HG02943 (cell line): ENCODE measurements around the gene CNOT10.
"Not testable (repeated sequence)": the region's sequence is repeated elsewhere in the genome, so short reads cannot be mapped to it uniquely, and the experiment has no call there.

Source experiments
- ATAC-seq: cut with Tn5 transposase; IDR thresholded peaks from one replicate; pipeline ENCODE4 v1.9.1; 2021; ENCODE audit warnings: mild to moderate bottlenecking, low read depth, moderate library complexity; ENCODE audit not compliant: unreplicated experiment

CNOT10 gene

GRCh38 chr3:32684800-32685542, at the start of gene CNOT10:
TSS of gene CNOT10 (plus strand) at chr3:32685188. CDS start at chr3:32685461, 273 bp downstream.
- ATAC-seq, result peak; percentile 96

- no peak for ATAC-seq
Observed at GRCh38 chr3:32640939-32641338, 44.0 kb upstream of the CNOT10 start.

- ATAC-seq, result no peak
Observed at GRCh38 chr3:32641356-32641755, 43.6 kb upstream of the CNOT10 start.

- no peak for ATAC-seq
Observed at GRCh38 chr3:32643354-32643753, 41.6 kb upstream of the CNOT10 start.

- ATAC-seq, result no peak
Observed at GRCh38 chr3:32643816-32644215, 41.2 kb upstream of the CNOT10 start.

GRCh38 chr3:32644380-32644779, 40.6 kb upstream of the CNOT10 start:
- no peak for ATAC-seq

GRCh38 chr3:32646761-32647160, 38.2 kb upstream of the CNOT10 start:
- ATAC-seq, result no peak

- ATAC-seq, result not testable (repeated sequence)
Observed at GRCh38 chr3:32652337-32653100, 32.5 kb upstream of the CNOT10 start.

GRCh38 chr3:32655167-32655566, 29.8 kb upstream of the CNOT10 start:
- no peak for ATAC-seq

GRCh38 chr3:32660634-32661033, 24.4 kb upstream of the CNOT10 start:
- no peak for ATAC-seq

- no peak for ATAC-seq
Observed at GRCh38 chr3:32662647-32663046, 22.3 kb upstream of the CNOT10 start.

- ATAC-seq, result not testable (repeated sequence)
Observed at GRCh38 chr3:32664630-32665075, 20.3 kb upstream of the CNOT10 start.

GRCh38 chr3:32667072-32667582, 17.9 kb upstream of the CNOT10 start:
- ATAC-seq, result no peak

GRCh38 chr3:32669226-32669625, 15.8 kb upstream of the CNOT10 start:
- ATAC-seq, result not testable (repeated sequence)

GRCh38 chr3:32673730-32674129, 11.3 kb upstream of the CNOT10 start:
- not testable (repeated sequence) for ATAC-seq

GRCh38 chr3:32675164-32675563, 9.8 kb upstream of the CNOT10 start:
- ATAC-seq, result no peak

GRCh38 chr3:32675650-32676049, 9.3 kb upstream of the CNOT10 start:
- ATAC-seq, result no peak

- ATAC-seq, result no peak
Observed at GRCh38 chr3:32681811-32682210, 3.2 kb upstream of the CNOT10 start.

- ATAC-seq, result no peak
Observed at GRCh38 chr3:32684029-32684799, 774 bp upstream of the CNOT10 start.

GRCh38 chr3:32685543-32686185, 676 bp downstream of the CNOT10 start:
- peak; percentile 20 for ATAC-seq
